Smooth muscle cell (in vitro differentiated cells): Measurements from ENCODE around the gene IRGQ. TPM values are rescaled to one million over a fixed set of nuclear protein-coding genes. Genes with fewer than 3 reads are reported as not detected.

Source experiments
- DNase-seq: peaks from one replicate; lab custom pipeline; 2025; ENCODE audit not compliant: unreplicated experiment; lab: John Stamatoyannopoulos, UW
- H2AFZ ChIP-seq: fragments of 200-600 bp; sonication (generic); 2 replicates; pipeline ENCODE4 v1.6.0; 2016; ENCODE audit warnings: antibody characterized with exemption, low read depth, mild to moderate bottlenecking
- H3F3A ChIP-seq: fragments of 200-600 bp; sonication (generic); 2 replicates; pipeline ENCODE4 v1.6.0; 2017; ENCODE audit warnings: antibody characterized with exemption, low read depth
- H3K27ac ChIP-seq: fragments of 200-600 bp; sonication (generic); 2 replicates; pipeline ENCODE4 v1.5.1; 2016; ENCODE audit warnings: low read depth, mild to moderate bottlenecking
- H3K27me3 ChIP-seq: fragments of 200-600 bp; sonication (generic); 2 replicates; pipeline ENCODE4 v1.6.1; 2016; ENCODE audit warnings: low read depth, mild to moderate bottlenecking
- H3K36me3 ChIP-seq: fragments of 200-600 bp; sonication (generic); 2 replicates; pipeline ENCODE4 v1.5.1; 2016; ENCODE audit warnings: low read depth
- H3K4me1 ChIP-seq: fragments of 200-600 bp; sonication (generic); 2 replicates; pipeline ENCODE4 v1.5.1; 2016; ENCODE audit warnings: low read depth
- H3K4me2 ChIP-seq: fragments of 200-600 bp; sonication (generic); 2 replicates; pipeline ENCODE4 v1.6.0; 2016; ENCODE audit warnings: mild to moderate bottlenecking
- H3K4me3 ChIP-seq: fragments of 200-600 bp; sonication (generic); 2 replicates; pipeline ENCODE4 v1.5.1; 2016; ENCODE audit warnings: mild to moderate bottlenecking
- H3K79me2 ChIP-seq: fragments of 200-600 bp; sonication (generic); 2 replicates; pipeline ENCODE4 v1.6.0; 2016; ENCODE audit warnings: low read depth, mild to moderate bottlenecking
- H3K9ac ChIP-seq: fragments of 200-600 bp; sonication (generic); 2 replicates; pipeline ENCODE4 v1.6.0; 2016; ENCODE audit warnings: low read depth
- H3K9me3 ChIP-seq: fragments of 200-600 bp; sonication (generic); replicated peaks from 2 replicates; pipeline ENCODE4 v1.5.1; 2016; ENCODE audit warnings: low read depth
- H4K20me1 ChIP-seq: fragments of 200-600 bp; sonication (generic); 2 replicates; pipeline ENCODE4 v1.6.0; 2016; ENCODE audit warnings: low read depth
- WGBS: methylation state at CpG from one replicate; pipeline ENCODE4 v1.1.7; 2016; ENCODE audit warnings: low lambda C conversion rate; 5-methylcytosine and 5-hydroxymethylcytosine counted together
- polyA plus RNA-seq: library from polyadenylated mRNA; unstranded; fragments of >200 nt; fragmentation: Nextera tagmentation; extraction: Ambion mirVana; gene quantifications from 2 replicates; pipeline ENCODE4 v1.2.1, GENCODE V29; 2016
- total RNA-seq: library from RNA; depleted of rRNA; stranded (reverse); fragments of >200 nt; gene quantifications from 2 replicates; pipeline ENCODE4 v1.2.3, GENCODE V29; 2014
- TF ChIP-seq, protein P1 (sequence below): fragments of 200-600 bp; sonication (generic); IDR thresholded peaks from 2 replicates; pipeline ENCODE4 v1.5.1; 2017; ENCODE audit warnings: borderline replicate concordance, mild to moderate bottlenecking, antibody characterized with exemption; ENCODE audit not compliant: insufficient read depth, poor library complexity, severe bottlenecking

The IRGQ gene
- total and polyA plus RNA-seq, 2 experiments from 2014 or later = 13.1 TPM

DNA sequence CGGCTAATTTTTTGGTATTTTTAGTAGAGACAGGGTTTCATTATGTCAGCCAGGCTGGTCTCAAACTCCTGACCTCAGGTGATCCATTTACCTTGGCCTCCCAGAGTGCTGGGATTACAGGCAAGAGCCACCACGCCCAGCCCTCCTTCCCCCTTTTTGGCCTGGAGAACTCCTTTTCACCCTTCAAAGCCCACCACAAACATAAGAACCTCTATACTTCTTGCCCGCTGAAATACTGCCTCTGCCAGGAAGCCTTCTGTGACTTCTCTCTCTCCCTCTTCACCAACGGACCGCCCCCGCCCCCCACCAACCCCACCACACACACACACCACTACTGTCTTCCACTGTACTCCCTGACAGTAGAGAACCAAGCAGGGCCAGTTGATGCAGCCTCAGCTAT is 21.0 kb upstream of the IRGQ start:
- no peak overlapping the region for H3K27ac ChIP-seq
- no peak overlapping the region for H3K9ac ChIP-seq
- H3F3A ChIP-seq = no peaks in the 10 kb centered on the region
- H3K9me3 ChIP-seq = no peaks in the 10 kb centered on the region
- no peak overlapping the region for H3K4me2 ChIP-seq
- no peak overlapping the region for H2AFZ ChIP-seq
- peaks cover 47% of the 10 kb centered on the region for H3K79me2 ChIP-seq
- H3K4me3 ChIP-seq = no peak overlapping the region
- H3K36me3 ChIP-seq = no peaks in the 10 kb centered on the region
- DNase-seq = no peak
- H3K4me1 ChIP-seq = peaks cover 14% of the 10 kb centered on the region
- H3K27me3 ChIP-seq = no peaks in the 10 kb centered on the region
- H4K20me1 ChIP-seq = peaks cover 4% of the 10 kb centered on the region
- TF ChIP-seq, protein P1, sequence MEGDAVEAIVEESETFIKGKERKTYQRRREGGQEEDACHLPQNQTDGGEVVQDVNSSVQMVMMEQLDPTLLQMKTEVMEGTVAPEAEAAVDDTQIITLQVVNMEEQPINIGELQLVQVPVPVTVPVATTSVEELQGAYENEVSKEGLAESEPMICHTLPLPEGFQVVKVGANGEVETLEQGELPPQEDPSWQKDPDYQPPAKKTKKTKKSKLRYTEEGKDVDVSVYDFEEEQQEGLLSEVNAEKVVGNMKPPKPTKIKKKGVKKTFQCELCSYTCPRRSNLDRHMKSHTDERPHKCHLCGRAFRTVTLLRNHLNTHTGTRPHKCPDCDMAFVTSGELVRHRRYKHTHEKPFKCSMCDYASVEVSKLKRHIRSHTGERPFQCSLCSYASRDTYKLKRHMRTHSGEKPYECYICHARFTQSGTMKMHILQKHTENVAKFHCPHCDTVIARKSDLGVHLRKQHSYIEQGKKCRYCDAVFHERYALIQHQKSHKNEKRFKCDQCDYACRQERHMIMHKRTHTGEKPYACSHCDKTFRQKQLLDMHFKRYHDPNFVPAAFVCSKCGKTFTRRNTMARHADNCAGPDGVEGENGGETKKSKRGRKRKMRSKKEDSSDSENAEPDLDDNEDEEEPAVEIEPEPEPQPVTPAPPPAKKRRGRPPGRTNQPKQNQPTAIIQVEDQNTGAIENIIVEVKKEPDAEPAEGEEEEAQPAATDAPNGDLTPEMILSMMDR = no peak
- WGBS = 95% methylated on average over 6 of the region's 6 CpGs

DNA sequence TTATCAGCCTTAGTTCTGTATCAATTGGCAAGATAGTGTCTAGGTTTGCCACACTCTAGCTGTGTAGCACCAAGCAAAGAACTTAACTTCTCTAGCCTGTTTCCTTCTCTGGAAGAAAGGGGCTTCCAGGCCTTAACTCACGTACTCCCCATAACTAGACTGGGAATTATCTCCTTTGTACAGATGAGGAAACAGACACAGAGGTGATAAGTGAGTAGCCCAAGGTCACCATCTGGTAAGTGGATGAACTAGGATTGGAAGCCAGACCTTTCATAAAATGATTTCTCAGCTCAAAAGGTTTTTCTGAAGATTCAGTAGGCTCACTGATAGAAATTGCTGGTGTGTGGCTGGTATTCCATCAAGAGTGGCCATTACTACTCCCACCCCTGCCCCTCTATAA is 20.4 kb upstream of the IRGQ start:
- TF ChIP-seq, protein P1 = no peak

DNA sequence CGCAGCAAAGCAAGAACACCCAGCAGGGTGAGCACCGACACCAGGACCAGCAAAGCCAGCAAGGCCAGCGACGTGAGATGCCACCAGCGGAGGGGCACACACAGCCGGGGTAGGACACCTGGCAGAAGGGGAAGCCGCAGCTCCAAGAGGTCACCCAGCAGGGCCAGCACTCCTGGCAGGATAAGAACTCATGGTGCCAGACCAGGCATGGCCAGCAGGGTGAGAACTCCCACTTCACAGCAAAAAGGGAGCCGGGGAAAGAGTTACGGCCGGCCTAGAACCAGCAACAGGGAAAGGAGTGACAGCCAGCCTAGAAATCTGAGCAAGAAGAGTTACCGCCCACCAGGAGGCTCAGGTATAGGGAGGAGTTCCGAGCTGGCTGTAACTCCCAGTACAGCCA is 16.4 kb upstream of the IRGQ start:
- Histone ChIP-seq H4K20me1 (peaks cover 22% of the 10 kb centered on the region), H3K36me3 (no peaks in the 10 kb centered on the region), H2AFZ (no peak overlapping the region), H3K4me3 (no peak overlapping the region), H3F3A (no peaks in the 10 kb centered on the region), H3K79me2 (peaks cover 33% of the 10 kb centered on the region), H3K4me2 (no peak overlapping the region), H3K27ac (no peak overlapping the region), H3K4me1 (no peaks in the 10 kb centered on the region), H3K27me3 (no peaks in the 10 kb centered on the region), H3K9ac (no peak overlapping the region), H3K9me3 (no peaks in the 10 kb centered on the region)
- over 99% methylated on average over 12 of the region's 12 CpGs for WGBS
- TF ChIP-seq, protein P1 = no peak
- no peak for DNase-seq

More for the DNA sequence above, 20.4 kb upstream of the IRGQ start:
- Histone ChIP-seq H3K4me2 (no peak overlapping the region), H3K27me3 (no peaks in the 10 kb centered on the region), H3K36me3 (no peaks in the 10 kb centered on the region), H3K79me2 (peaks cover 47% of the 10 kb centered on the region), H3K4me3 (no peak overlapping the region), H3K4me1 (peaks cover 14% of the 10 kb centered on the region), H4K20me1 (peaks cover 10% of the 10 kb centered on the region), H3K27ac (no peak overlapping the region), H3K9me3 (no peaks in the 10 kb centered on the region), H3K9ac (no peak overlapping the region), H2AFZ (no peak overlapping the region), H3F3A (no peaks in the 10 kb centered on the region)
- WGBS = 86% methylated on average over 1 of the region's 1 CpG
- DNase-seq = no peak

DNA sequence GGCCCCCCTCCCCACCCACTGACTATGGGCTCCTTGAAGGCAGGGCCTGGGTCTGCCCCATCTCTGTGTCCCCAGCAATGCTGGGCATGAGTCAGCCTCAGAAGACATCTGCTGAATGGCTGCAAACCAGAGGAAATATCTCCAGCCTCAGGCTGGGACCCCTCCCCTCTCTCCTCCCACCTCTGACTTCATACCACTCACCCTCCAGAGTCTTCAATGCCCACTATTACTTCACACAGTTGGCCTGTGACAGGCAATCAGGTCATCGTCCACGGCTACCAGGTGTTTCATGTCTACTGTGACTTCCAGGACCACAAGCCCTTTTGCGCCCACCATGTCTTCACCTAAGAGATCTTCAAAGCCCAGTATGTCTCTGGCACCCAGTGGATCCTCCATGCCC is 15.9 kb upstream of the IRGQ start, which contains the start of gene SRRM5:
Gene SRRM5, plus strand, starts transcription at position 301 of the 400 bp plus-strand sequence. Its CDS starts 34 bp downstream, at position 335.
- 100% methylated on average over 3 of the region's 3 CpGs for WGBS

More for the DNA sequence above, 15.9 kb upstream of the IRGQ start, which contains the start of gene SRRM5:
- Histone ChIP-seq H3K9ac (no peak within 1 kb of the TSS), H3K9me3 (no peaks in the 10 kb centered on the region), H3K4me2 (no peak within 1 kb of the TSS), H3K27me3 (no peaks in the 10 kb centered on the region), H3K27ac (peak within 1 kb of the TSS; percentile 44), H3K4me1 (no peaks in the 10 kb centered on the region), H2AFZ (no peak within 1 kb of the TSS), H3K79me2 (peaks cover 27% of the 10 kb centered on the region), H3K4me3 (no peak within 1 kb of the TSS), H3F3A (no peaks in the 10 kb centered on the region), H3K36me3 (no peaks in the 10 kb centered on the region), H4K20me1 (peaks cover 22% of the 10 kb centered on the region)
- TF ChIP-seq, protein P1 = no peak
- no peak for DNase-seq
